Activated B cell treated with CpG ODN at 0.5 μM for 24 hours (primary cell): ENCODE measurements around the gene CORO7. TPM values are rescaled to one million over a fixed set of nuclear protein-coding genes. Genes with fewer than 3 reads are reported as not detected.

Experiments used
- ATAC-seq: fragments of 200-7000 bp; cut with Tn5 transposase; one replicate; pipeline ENCODE4 v1.10.0; 2021; ENCODE audit warnings: low read depth, mild to moderate bottlenecking, moderate library complexity
- CTCF ChIA-PET: fragments of 350-600 bp; sonication (Branson Sonifier 250); formaldehyde crosslinking; loops from one replicate; lab custom pipeline; 2021; ENCODE audit warnings: antibody characterized with exemption; lab: Charles Lee
- POLR2A ChIA-PET: fragments of 350-600 bp; sonication (Branson Sonifier 250); formaldehyde crosslinking; loops from one replicate; lab custom pipeline; 2021; ENCODE audit warnings: antibody characterized with exemption; lab: Charles Lee
- DNase-seq: peaks from one replicate; pipeline ENCODE4 v3.0.0; 2022
- H3K27ac Mint-ChIP-seq: one replicate; pipeline ENCODE4 v1.8.0; 2020; ENCODE audit warnings: mixed read lengths
- H3K27me3 Mint-ChIP-seq: one replicate; pipeline ENCODE4 v1.8.0; 2021; ENCODE audit warnings: mixed read lengths
- H3K36me3 Mint-ChIP-seq: one replicate; pipeline ENCODE4 v1.8.0; 2021; ENCODE audit warnings: low read depth, mixed read lengths
- H3K4me1 Mint-ChIP-seq: one replicate; pipeline ENCODE4 v1.8.0; 2021; ENCODE audit warnings: mixed read lengths
- H3K4me3 Mint-ChIP-seq: one replicate; pipeline ENCODE4 v1.8.0; 2020; ENCODE audit warnings: mild to moderate bottlenecking, mixed read lengths
- H3K9me3 Mint-ChIP-seq: one replicate; pipeline ENCODE4 v1.8.0; 2020; ENCODE audit warnings: mixed read lengths
- intact Hi-C: fragments of 100-400 bp; cut with micrococcal nuclease; formaldehyde crosslinking; loops from one replicate; pipeline ENCODE4 v1.15.1; 2024
- total RNA-seq: library from RNA; stranded (reverse); gene quantifications from 2 replicates; pipeline ENCODE4 v1.2.3, GENCODE V29; 2022
- TF ChIP-seq, protein P1 (sequence below): fragments of 200-600 bp; IDR thresholded peaks from one replicate; pipeline ENCODE4 v1.8.0; 2022; ENCODE audit warnings: antibody characterized with exemption, mild to moderate bottlenecking

Gene CORO7
- total RNA-seq, 1 donor from 2014 or later = 86.6 TPM

DNA sequence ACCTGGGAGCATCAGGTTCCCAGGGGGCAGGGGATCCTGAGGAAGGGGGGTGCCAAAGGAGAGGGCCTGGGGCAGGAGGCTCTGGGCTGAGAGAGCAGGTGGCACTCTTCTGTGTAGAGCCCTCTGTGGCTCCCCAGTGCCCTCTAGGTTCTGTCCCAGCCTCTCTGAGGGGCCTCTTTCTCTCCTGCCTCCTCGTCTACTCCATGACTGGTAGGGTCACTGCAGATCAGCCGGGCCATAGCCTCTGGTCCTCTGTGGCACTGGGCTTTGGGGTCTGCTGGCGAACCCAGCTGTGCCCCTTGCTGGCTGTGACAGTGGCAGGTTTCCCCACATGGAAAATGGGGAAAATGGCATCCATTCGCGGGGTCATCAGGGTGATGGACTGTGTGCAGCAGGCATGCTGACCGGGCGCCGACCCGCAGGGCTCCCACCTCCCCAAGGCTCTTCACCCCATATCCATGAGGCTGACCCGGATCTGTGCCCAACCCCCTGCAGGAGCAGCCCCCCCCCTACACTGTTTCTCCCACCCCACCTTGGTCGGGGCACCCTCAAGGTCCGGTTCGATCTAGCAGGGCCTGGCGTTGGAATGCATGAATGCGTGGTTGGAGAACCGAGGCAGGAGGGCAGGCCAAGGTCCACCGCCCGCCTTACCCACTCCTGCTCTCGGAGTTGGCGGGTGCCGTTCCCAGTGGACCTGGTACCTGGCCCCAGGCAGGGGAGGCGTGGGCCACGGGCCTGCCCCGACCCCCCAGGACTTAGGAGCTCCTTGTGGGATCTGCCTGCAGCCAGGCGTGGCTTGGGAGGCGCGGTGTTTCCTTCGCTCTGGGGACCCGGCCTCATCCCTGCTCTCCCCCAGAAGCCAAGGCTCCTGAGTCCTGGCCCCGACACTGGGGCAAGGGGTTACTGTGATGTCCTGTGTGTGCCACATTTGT lies 94.0 kb downstream of the CORO7 start:
- DNase-seq = no peak
- H3K27me3 Mint-ChIP-seq = peaks cover 2% of the 10 kb centered on the region
- ATAC-seq = no peak
- H3K27ac Mint-ChIP-seq = no peak overlapping the region
- intact Hi-C loops = no loop called here
- ChIA-PET CTCF (interaction anchor here (1.1 kb wide), 2 partner anchors 14 to 68 kb away, joined by 3 read pairs; no protein-coding TSS in a partner anchor), POLR2A (interaction anchor here (0.7 kb wide), 1 partner anchor 14 kb away, joined by 4 read pairs; no protein-coding TSS in a partner anchor)
- H3K4me3 Mint-ChIP-seq = no peak overlapping the region
- no peaks in the 10 kb centered on the region for H3K36me3 Mint-ChIP-seq
- TF ChIP-seq, protein P1, sequence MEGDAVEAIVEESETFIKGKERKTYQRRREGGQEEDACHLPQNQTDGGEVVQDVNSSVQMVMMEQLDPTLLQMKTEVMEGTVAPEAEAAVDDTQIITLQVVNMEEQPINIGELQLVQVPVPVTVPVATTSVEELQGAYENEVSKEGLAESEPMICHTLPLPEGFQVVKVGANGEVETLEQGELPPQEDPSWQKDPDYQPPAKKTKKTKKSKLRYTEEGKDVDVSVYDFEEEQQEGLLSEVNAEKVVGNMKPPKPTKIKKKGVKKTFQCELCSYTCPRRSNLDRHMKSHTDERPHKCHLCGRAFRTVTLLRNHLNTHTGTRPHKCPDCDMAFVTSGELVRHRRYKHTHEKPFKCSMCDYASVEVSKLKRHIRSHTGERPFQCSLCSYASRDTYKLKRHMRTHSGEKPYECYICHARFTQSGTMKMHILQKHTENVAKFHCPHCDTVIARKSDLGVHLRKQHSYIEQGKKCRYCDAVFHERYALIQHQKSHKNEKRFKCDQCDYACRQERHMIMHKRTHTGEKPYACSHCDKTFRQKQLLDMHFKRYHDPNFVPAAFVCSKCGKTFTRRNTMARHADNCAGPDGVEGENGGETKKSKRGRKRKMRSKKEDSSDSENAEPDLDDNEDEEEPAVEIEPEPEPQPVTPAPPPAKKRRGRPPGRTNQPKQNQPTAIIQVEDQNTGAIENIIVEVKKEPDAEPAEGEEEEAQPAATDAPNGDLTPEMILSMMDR = no peak
- no peaks in the 10 kb centered on the region for H3K9me3 Mint-ChIP-seq
- peaks cover 18% of the 10 kb centered on the region for H3K4me1 Mint-ChIP-seq

DNA sequence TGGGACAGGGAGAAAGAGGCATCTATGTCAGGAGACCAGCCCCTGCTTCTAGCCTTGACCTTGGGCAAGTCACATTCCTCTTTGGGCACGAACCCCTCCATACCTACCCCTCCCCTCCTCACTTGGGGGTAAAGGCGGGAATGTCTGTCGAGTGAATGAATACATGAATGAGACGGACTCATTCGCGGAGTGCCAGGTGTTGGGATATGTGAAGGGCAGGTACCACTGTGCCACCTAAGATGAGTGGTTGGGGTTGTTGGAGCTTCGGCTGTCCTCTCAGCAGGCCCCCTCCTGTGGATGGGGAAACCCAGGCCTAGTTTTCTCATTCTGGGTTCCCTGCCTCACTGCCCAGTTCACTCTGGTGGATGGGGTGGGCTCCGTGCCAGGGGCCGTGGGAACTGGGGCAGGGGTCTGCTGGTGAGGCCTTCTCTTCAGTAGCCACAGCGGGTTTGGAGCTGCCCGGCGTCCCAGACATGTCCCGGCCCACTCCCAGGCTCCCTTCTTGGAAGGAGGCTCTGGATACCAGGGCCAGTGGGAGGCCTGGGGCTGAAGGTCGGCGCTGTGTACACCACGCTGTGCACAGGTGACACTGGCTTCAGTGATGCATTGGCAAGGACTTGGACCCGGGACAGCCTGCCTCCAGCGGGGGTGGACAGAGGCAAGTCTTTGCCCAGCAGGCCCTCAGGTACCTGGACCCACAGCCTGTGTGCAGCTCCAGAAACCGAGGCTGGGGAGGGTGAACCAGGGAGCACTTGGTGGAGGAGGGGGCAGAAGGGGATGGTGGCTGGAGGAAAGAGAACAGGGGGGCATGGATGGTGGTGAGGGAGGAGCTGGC lies 94.9 kb downstream of the CORO7 start:
- CTCF ChIA-PET = interaction anchor here (1.1 to 1.4 kb wide), 2 partner anchors 9 to 67 kb away, joined by 3 to 4 read pairs; no protein-coding TSS in a partner anchor
- no peak overlapping the region for H3K27ac Mint-ChIP-seq
- intact Hi-C loops = no loop called here
- TF ChIP-seq, protein P1 = no peak
- H3K27me3 Mint-ChIP-seq = peaks cover 2% of the 10 kb centered on the region
- ATAC-seq = no peak
- no peaks in the 10 kb centered on the region for H3K9me3 Mint-ChIP-seq
- peaks cover 18% of the 10 kb centered on the region for H3K4me1 Mint-ChIP-seq
- no peak for DNase-seq
- H3K4me3 Mint-ChIP-seq = no peak overlapping the region
- POLR2A ChIA-PET = no interaction called here
- no peaks in the 10 kb centered on the region for H3K36me3 Mint-ChIP-seq

DNA sequence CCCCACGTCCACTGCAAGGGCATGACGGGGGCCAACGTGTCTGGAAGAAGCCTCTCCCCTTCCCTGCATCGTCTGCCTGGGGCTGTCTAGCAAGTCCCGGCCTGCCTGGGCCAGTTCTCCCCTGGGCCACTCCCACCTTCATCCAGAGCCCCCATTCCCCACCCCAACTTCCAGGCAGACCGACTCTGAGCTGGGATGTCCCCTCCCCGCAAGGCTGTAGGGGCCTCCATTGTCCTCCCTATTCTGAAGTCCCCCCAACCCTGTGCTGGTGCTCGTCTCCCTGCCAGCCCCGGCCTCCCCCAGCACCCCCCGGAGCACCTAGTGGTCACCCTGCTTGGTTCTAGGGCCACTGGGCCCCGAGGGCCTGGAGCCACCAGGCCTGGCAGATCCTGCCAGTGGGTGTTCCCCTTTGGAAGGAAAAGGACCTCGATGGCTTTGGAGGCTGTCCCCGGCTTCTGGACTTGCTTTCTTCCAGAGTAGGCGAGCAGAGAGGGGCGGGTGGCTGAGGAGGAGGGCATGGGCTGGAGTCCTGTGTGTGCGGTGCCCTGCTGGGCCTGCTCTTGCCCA lies 95.7 kb downstream of the CORO7 start:
- CTCF ChIA-PET = interaction anchor here (1.4 kb wide), 1 partner anchor 10 kb away, joined by 4 read pairs; no protein-coding TSS in a partner anchor
- H3K4me1 Mint-ChIP-seq = peaks cover 14% of the 10 kb centered on the region
- H3K27me3 Mint-ChIP-seq = peaks cover 2% of the 10 kb centered on the region

DNA sequence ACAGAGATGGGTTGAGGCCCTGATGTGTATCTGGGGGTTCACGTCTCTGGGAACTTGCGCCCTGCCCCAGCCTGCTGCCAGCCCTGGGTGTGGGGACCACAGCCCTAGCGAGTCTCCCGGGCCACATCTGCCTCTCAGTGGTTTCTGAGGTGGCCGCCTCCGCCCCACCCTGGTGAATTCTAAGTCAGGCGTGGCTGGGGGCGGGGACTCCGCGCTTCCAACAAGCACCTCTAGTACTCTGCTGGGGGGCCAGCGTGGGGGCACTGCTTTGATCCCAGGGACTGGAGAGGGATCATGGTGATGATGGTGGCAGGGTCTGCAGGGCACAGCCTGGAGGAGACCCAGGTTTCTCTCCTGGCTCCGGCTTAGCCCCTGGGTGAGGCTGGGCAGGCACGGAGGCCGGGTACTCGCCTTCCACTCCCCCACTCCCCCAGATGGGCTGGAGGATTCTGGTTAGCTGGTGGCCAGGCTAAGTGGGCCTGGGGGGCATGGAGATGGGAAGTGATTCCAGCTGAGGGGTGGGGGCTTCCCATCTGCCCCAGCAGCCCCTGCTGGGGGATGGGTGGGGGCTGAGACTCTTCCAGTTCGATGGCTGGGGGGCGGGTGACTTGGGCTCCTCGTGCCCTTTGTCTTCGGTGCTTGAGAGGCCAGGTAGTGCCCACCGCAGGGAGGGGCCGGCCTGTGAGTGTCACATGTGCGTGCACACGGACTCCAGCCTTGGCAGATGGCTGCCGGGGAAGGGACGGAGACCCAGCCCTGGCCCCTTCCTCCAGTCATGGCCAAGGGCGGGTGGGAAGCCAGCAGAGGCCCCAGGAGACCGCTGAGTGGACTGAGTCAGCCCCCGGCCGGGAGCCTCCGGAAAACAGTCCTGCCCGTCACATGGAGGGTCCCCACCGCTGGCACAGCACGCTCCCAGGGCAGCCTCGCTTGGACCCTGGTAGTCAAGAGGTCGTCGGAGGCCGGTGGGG lies 96.7 kb downstream of the CORO7 start:
- no peak overlapping the region for H3K27ac Mint-ChIP-seq
- intact Hi-C loops = loop anchor here (1.0 kb wide), 1 partner anchor 10 kb away; no protein-coding TSS in a partner anchor
- ChIA-PET CTCF (interaction anchor here (1.4 kb wide), 1 partner anchor 10 kb away, joined by 4 read pairs; no protein-coding TSS in a partner anchor), POLR2A (no interaction called here)
- no peaks in the 10 kb centered on the region for H3K36me3 Mint-ChIP-seq
- peak; percentile 49 for DNase-seq
- TF ChIP-seq, protein P1 = no peak
- peaks cover 12% of the 10 kb centered on the region for H3K4me1 Mint-ChIP-seq
- peaks cover 5% of the 10 kb centered on the region for H3K27me3 Mint-ChIP-seq
- peak; percentile 73 for ATAC-seq
- H3K4me3 Mint-ChIP-seq = no peak overlapping the region
- H3K9me3 Mint-ChIP-seq = no peaks in the 10 kb centered on the region

More for the DNA sequence above, 95.7 kb downstream of the CORO7 start:
- ATAC-seq = no peak
- TF ChIP-seq, protein P1 = no peak
- DNase-seq = no peak
- no peak overlapping the region for H3K4me3 Mint-ChIP-seq
- POLR2A ChIA-PET = no interaction called here
- intact Hi-C loops = no loop called here
- H3K27ac Mint-ChIP-seq = no peak overlapping the region
- no peaks in the 10 kb centered on the region for H3K9me3 Mint-ChIP-seq
- H3K36me3 Mint-ChIP-seq = no peaks in the 10 kb centered on the region
